ENCODE results near the gene SNRPA. TPM values are rescaled to one million over a fixed set of nuclear protein-coding genes. Genes with fewer than 3 reads are reported as not detected.
A peak's percentile ranks its signal among the peaks of the same experiment; 100 is the strongest.

Gene SNRPA
- total and polyA plus RNA-seq, 2 donors (not counting 1 experiment from before 2014, with no cell fraction given): 92.0 to 147 TPM

GRCh38 chr19:40803857-40804782 is 53.1 kb downstream of the SNRPA start:
- Mint-ChIP-seq H3K4me1 (peaks cover 81% of the 10 kb centered on the region), H3K4me3 (peak overlapping the region; percentile 74), H3K27me3 (no peaks in the 10 kb centered on the region), H3K9me3 (ENCODE audit: insufficient read depth) (no peaks in the 10 kb centered on the region), H3K27ac (peak overlapping the region; percentile 95)
- Histone ChIP-seq H3K4me2 (replicated peaks; ENCODE audit: low read depth, low read length, poor library complexity, severe bottlenecking) (peak overlapping the region; percentile 93), H3K27ac (ENCODE audit: low read length in 2 of 2) (peak overlapping the region; percentile 74 to 86), H3K9ac (ENCODE audit: low read length) (peak overlapping the region; percentile 41), H3K36me3 (replicated peaks in 1 of 2; ENCODE audit: control extremely low read depth in 1 of 2, control insufficient read depth in 1 of 2, extremely low read depth in 1 of 2, insufficient read depth in 2 of 2, low read length in 1 of 2) (peaks cover 0 to 82% of the 10 kb centered on the region in 2 experiments), H3K27me3 (replicated peaks in 1 of 4; ENCODE audit: control extremely low read depth in 1 of 4, control insufficient read depth in 3 of 4, insufficient read depth in 4 of 4, low read length in 3 of 4) (no peaks in the 10 kb centered on the region), H3K79me2 (ENCODE audit: control insufficient read depth, insufficient read depth, low read length) (peaks cover 98% of the 10 kb centered on the region), H3K4me1 (ENCODE audit: control insufficient read depth in 2 of 2, insufficient read depth in 2 of 2, low read length in 2 of 2) (peaks cover 75 to 77% of the 10 kb centered on the region in 2 donors), H2AFZ (ENCODE audit: insufficient read depth, low read depth, low read length, poor library complexity, severe bottlenecking) (no peak overlapping the region), H4K20me1 (ENCODE audit: control insufficient read depth, insufficient read depth, low read length, poor library complexity, severe bottlenecking) (peaks cover 91% of the 10 kb centered on the region), H3K9me3 (ENCODE audit: control extremely low read depth in 1 of 3, control insufficient read depth in 2 of 3, insufficient read depth in 1 of 3, low read length in 2 of 3) (no peaks in the 10 kb centered on the region), H3K4me3 (ENCODE audit: control extremely low read depth in 1 of 5, extremely low read depth in 1 of 5, insufficient read depth in 1 of 5, low read depth in 2 of 5, low read length in 4 of 5) (peak overlapping the region in 4 of 5 experiments; percentile 14 to 41 (median 25))
- intact Hi-C loops (cut with micrococcal nuclease): no loop called here
- 72% methylated on average over 5 of the region's 6 CpGs for WGBS (ENCODE audit: insufficient coverage)
- peak; percentile 66 for ATAC-seq (ENCODE audit: low read depth)
- ChIA-PET POLR2A (interaction anchor here (0.5 to 2.0 kb wide), 3 partner anchors 27 to 739 kb away, joined by 3 to 11 read pairs (median 3); partner anchors contain the start of gene RAB4B), CTCF (interaction anchor here (0.5 to 4.8 kb wide), 5 partner anchors 16 to 1209 kb away, joined by 3 to 39 read pairs (median 3); partner anchors contain the start of gene RAB4B)
- TF ChIP-seq EZH2 (IDR thresholded peaks at IDR 0.05; ENCODE audit: borderline replicate concordance, insufficient read depth, low read depth, low read length, poor library complexity, severe bottlenecking) (no peak), CTCF (IDR thresholded peaks at IDR 0.05) (no peak)
- DNase-seq: peak; percentile 92

All from B cell (primary cell).